ENCODE measurements around the gene TAF1D.

DNA sequence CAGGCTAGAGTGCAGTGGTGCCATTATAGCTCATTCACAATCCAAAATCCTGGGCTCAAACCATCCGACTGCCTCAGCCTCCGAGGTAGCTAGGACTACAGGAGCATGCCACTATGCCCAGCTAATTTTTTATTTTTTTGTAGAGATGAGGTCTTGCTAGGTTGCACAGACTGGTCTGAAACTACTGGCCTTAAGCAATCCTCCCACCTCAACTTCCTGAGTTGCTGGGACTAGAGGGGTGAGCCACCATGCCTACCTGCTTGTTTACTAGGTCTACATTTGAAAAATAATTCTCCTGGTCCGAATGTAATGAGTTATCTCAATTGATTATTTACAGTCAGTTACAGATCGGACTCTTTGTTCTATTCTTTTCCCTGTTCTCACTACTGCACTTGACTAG is 22.0 kb downstream of the TAF1D start:
- TF ChIP-seq, protein P1, sequence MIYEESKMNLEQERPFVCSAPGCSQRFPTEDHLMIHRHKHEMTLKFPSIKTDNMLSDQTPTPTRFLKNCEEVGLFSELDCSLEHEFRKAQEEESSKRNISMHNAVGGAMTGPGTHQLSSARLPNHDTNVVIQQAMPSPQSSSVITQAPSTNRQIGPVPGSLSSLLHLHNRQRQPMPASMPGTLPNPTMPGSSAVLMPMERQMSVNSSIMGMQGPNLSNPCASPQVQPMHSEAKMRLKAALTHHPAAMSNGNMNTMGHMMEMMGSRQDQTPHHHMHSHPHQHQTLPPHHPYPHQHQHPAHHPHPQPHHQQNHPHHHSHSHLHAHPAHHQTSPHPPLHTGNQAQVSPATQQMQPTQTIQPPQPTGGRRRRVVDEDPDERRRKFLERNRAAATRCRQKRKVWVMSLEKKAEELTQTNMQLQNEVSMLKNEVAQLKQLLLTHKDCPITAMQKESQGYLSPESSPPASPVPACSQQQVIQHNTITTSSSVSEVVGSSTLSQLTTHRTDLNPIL (CRISPR knock-in tag; IDR thresholded peaks at IDR 0.05; ENCODE audit: low read depth): no peak
- TF ChIP-seq, protein P2, sequence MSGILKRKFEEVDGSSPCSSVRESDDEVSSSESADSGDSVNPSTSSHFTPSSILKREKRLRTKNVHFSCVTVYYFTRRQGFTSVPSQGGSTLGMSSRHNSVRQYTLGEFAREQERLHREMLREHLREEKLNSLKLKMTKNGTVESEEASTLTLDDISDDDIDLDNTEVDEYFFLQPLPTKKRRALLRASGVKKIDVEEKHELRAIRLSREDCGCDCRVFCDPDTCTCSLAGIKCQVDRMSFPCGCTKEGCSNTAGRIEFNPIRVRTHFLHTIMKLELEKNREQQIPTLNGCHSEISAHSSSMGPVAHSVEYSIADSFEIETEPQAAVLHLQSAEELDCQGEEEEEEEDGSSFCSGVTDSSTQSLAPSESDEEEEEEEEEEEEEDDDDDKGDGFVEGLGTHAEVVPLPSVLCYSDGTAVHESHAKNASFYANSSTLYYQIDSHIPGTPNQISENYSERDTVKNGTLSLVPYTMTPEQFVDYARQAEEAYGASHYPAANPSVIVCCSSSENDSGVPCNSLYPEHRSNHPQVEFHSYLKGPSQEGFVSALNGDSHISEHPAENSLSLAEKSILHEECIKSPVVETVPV (CRISPR knock-in tag; IDR thresholded peaks at IDR 0.05): no peak
- TF ChIP-seq CSDC2 (CRISPR knock-in tag; IDR thresholded peaks at IDR 0.05): no peak
